ENCODE measurements around the gene RTP2. TPM values are rescaled to one million over a fixed set of nuclear protein-coding genes. Genes with fewer than 3 reads are reported as not detected.

The RTP2 gene
- total RNA-seq, 4 donors from 2014 or later = not detected

DNA sequence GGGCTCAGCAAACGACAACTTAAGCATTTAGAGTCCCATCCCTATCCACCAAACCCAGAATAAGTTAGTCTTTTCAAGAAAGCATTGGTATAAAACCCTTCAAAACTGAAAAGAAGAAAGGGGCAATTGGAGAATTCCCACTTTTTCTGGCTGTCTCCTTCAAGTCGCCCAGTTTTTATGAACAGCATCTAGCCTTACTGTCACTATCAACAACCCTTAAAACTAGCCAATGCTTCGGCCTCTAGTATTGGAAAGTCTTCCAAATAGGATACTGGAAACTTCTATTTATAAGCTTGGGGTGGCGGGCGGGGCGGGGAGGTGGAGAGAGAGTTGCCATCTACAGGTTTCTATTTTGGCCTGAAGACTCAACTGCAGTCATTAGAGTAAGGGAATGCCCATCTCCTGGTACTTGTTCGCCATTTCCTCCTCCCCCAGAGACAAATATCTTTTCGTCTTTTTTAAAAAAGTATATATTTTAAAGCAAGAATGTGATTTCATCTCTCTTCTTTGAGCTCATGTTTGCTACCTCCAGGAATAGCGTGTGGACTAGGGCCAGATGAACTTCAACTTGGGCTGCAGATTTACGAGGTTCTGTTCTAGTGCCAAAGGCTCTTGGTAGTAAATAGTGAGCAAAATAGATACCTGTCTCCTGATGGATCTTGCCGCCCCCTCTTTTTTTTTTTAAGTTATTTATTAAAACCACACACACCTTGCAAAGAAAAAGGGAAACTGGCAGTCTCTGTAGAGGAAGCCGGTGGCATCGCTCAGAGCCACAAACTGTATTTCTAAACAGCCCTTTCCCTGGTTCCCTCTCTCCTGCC, 40.2 kb upstream of the RTP2 start:
- no peak for DNase-seq (ENCODE audit: low spot score in 2 of 2)
- TF ChIP-seq POLR2A (IDR thresholded peaks at IDR 0.05) (peak in 1 of 2 donors; percentile 20), EP300 (IDR thresholded peaks at IDR 0.05) (no peak), POLR2AphosphoS5 (IDR thresholded peaks at IDR 0.05) (peak in 1 of 3 donors; percentile 10), CTCF (IDR thresholded peaks at IDR 0.05) (no peak)
- peaks cover 46% of the 10 kb centered on the region for H3K4me1 ChIP-seq

DNA sequence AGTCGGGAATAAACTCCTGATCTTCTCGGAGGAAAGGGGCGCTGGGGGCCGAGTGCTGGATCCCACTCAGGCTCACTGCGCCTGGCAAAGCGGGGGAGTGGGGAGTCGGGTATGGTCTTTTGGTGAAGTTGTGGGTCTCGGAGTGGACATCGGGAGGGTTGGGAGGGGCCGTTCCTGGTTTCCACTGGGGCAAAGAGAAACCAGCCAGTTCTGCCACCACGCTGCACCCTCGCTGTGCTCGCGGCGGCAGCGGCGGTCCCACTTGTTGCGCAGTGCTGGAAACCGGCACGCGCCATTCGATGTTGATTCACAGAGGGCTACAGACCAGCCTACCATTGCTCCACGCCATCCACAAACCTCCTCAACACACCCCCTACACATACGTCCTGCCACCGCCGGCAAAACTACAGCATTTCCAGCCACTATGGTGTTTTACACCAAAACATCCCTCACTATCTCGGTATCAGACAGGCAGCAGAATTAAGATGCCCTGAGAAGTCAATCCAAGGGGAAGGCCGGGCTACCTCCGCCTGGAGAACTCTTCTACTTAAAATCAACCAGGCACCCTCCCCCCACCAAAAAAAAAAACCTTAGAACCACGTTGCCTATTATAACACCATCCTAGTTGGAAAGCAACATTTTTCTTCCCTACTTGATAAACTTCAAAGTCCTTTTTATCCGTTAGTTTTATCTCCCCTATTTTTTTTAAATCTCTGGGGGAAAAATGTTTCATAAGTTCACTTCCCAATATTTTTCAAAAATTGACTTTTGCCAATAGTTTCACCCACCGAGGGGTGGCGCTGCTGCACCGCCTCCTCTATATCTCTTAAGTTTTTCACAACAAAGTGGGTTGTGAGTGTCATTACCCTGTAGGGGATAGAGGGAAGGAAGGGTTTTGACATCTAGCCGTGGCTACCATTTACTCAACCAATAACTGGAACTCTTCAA, 39.3 kb upstream of the RTP2 start:
- Histone ChIP-seq H3K4me1 (peaks cover 45% of the 10 kb centered on the region), H3K36me3 (no peaks in the 10 kb centered on the region), H3K27me3 (no peaks in the 10 kb centered on the region), H3K4me3 (peak overlapping the region; percentile 93), H3K27ac (peak overlapping the region; percentile 100), H3K9me3 (no peaks in the 10 kb centered on the region)
- WGBS = under 1% methylated on average over 35 of the region's 35 CpGs
- DNase-seq (ENCODE audit: low spot score in 2 of 2) = peak; percentile 84 to 85
- TF ChIP-seq EP300 (IDR thresholded peaks at IDR 0.05) (no peak), POLR2A (IDR thresholded peaks at IDR 0.05) (peak in 1 of 2 donors; percentile 70), CTCF (IDR thresholded peaks at IDR 0.05) (peak; percentile 79 to 94), POLR2AphosphoS5 (IDR thresholded peaks at IDR 0.05) (peak; percentile 42 to 81 (median 53))

More for the DNA sequence above, 40.2 kb upstream of the RTP2 start:
- H3K27me3 ChIP-seq = no peaks in the 10 kb centered on the region
- WGBS = 27% methylated on average over 13 of the region's 13 CpGs
- peak overlapping the region; percentile 100 for H3K27ac ChIP-seq
- H3K36me3 ChIP-seq = no peaks in the 10 kb centered on the region
- peak overlapping the region; percentile 93 for H3K4me3 ChIP-seq
- H3K9me3 ChIP-seq = no peaks in the 10 kb centered on the region

DNA sequence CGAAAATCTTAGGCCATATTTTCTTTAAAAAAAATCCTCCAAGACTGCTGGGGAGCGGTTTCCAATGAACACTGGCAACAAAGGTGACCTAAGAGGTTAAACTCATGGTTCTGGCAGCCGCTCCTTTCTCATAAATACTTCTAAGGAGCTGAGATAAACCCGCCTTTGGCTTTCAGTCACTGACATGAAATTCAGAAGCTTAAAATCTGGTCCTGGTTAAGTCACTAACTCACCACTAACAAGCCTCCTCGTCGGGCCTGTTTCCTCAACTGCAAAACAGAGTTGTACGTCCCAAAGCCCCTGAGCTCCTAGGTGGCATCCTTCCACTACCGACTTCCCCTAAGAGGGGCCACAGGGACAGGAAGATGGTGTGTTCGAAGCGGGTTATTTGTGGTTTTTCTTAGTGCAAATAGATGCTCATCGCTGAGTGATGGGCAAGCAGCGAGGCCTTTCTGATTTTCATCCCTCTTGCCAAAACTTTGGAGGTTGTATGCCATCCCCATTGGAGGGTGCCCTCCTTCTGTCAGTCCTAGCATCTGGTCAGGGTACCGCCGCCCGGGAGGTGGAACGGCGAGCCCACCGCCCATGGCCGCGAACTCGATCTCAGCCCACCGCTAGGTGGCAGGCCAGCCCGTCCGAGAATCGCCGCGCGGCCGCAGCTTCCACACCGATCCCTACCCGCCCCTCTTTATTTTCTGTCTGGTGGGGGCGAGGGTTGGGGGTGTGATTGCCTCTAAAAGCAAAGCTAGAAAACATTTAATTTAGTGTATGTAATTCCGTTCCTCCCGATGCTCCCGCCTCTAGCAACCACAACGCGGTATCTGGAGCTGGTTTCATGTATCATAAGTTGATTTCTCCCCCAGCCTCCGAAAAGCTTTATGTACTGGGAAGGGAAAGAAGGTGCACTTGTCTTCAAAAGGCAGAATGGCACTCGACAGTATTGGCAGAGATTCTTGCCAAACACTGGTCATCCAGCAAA, 38.4 kb upstream of the RTP2 start:
- peak; percentile 88 to 90 for DNase-seq (ENCODE audit: low spot score in 2 of 2)
- H3K9me3 ChIP-seq = no peaks in the 10 kb centered on the region
- H3K27me3 ChIP-seq = no peaks in the 10 kb centered on the region
- H3K4me1 ChIP-seq = peaks cover 52% of the 10 kb centered on the region
- TF ChIP-seq POLR2A (IDR thresholded peaks at IDR 0.05) = no peak
- peak in 2 of 3 donors; percentile 42 to 46 for TF ChIP-seq POLR2AphosphoS5 (IDR thresholded peaks at IDR 0.05)
- peak; percentile 84 to 87 for TF ChIP-seq CTCF (IDR thresholded peaks at IDR 0.05)
- under 1% methylated on average over 39 of the region's 39 CpGs for WGBS
- no peaks in the 10 kb centered on the region for H3K36me3 ChIP-seq
- H3K27ac ChIP-seq = peak overlapping the region; percentile 100
- H3K4me3 ChIP-seq = peak overlapping the region; percentile 93

GRCh38 chr3:187739561-187740332, 37.4 kb upstream of the RTP2 start:
- WGBS = under 1% methylated on average over 26 of the region's 53 CpGs
- Histone ChIP-seq H3K4me1 (peaks cover 61% of the 10 kb centered on the region), H3K27ac (peak overlapping the region; percentile 100), H3K27me3 (no peaks in the 10 kb centered on the region), H3K9me3 (no peaks in the 10 kb centered on the region), H3K4me3 (peak overlapping the region; percentile 93), H3K36me3 (peaks cover under 1% of the 10 kb centered on the region)
- TF ChIP-seq POLR2A (IDR thresholded peaks at IDR 0.05) = peak in 1 of 2 donors; percentile 56
- TF ChIP-seq CTCF (IDR thresholded peaks at IDR 0.05) = peak; percentile 98 to 100
- peak; percentile 55 for TF ChIP-seq EP300 (IDR thresholded peaks at IDR 0.05)
- TF ChIP-seq POLR2AphosphoS5 (IDR thresholded peaks at IDR 0.05) = peak; percentile 41 to 85 (median 60)
- peak; percentile 92 to 93 for DNase-seq (ENCODE audit: low spot score in 2 of 2)

Measured in suprapubic skin (tissue), 4 donors.